GM23338 (cell line): ENCODE data around the gene SCAPER. TPM values are rescaled to one million over a fixed set of nuclear protein-coding genes. Genes with fewer than 3 reads are reported as not detected.

Experiments
- ATAC-seq: fragments of 200-7000 bp; cut with Tn5 transposase; 3 replicates; pipeline ENCODE4 v1.9.1; 2020
- DNase-seq: peaks from one replicate; pipeline ENCODE4 v3.0.0-alpha.2; 2015; ENCODE audit warnings: low spot score
- H2AFZ ChIP-seq: fragments of 200-600 bp; sonication (generic); 2 replicates; pipeline ENCODE4 v1.8.0; 2016; ENCODE audit warnings: antibody characterized with exemption, mild to moderate bottlenecking, moderate library complexity
- H3F3A ChIP-seq: fragments of 200-600 bp; sonication (generic); replicated peaks from 2 replicates; pipeline ENCODE4 v1.8.0; 2017; ENCODE audit warnings: antibody characterized with exemption, mixed run types, low read depth
- H3K27ac ChIP-seq: fragments of 200-600 bp; sonication (generic); 2 replicates; pipeline ENCODE4 v1.6.1; 2016; ENCODE audit warnings: low read depth
- H3K27me3 ChIP-seq: fragments of 200-600 bp; sonication (generic); 2 replicates; pipeline ENCODE4 v1.8.0; 2016; ENCODE audit warnings: mild to moderate bottlenecking, mixed run types, moderate library complexity; ENCODE audit not compliant: insufficient read depth
- H3K36me3 ChIP-seq: fragments of 200-600 bp; sonication (generic); 2 replicates; pipeline ENCODE4 v1.8.0; 2016; ENCODE audit warnings: mild to moderate bottlenecking; ENCODE audit not compliant: insufficient read depth
- H3K4me1 ChIP-seq: fragments of 200-600 bp; sonication (generic); 2 replicates; pipeline ENCODE4 v1.8.0; 2016; ENCODE audit warnings: mild to moderate bottlenecking, moderate library complexity; ENCODE audit not compliant: insufficient read depth
- H3K4me2 ChIP-seq: fragments of 200-600 bp; sonication (generic); 2 replicates; pipeline ENCODE4 v1.7.1; 2017; ENCODE audit warnings: mixed run types
- H3K4me3 ChIP-seq: fragments of 200-600 bp; sonication (generic); 2 replicates; pipeline ENCODE4 v1.6.1; 2016; ENCODE audit warnings: mixed run types
- H3K79me2 ChIP-seq: fragments of 200-600 bp; sonication (generic); replicated peaks from 2 replicates; pipeline ENCODE4 v1.8.0; 2017; ENCODE audit warnings: mild to moderate bottlenecking; ENCODE audit not compliant: insufficient read depth
- H3K9me2 ChIP-seq: fragments of 200-600 bp; sonication (generic); 2 replicates; pipeline ENCODE4 v1.8.0; 2017; ENCODE audit not compliant: insufficient read depth
- H4K20me1 ChIP-seq: fragments of 200-600 bp; sonication (generic); replicated peaks from 2 replicates; pipeline ENCODE4 v1.8.0; 2017; ENCODE audit warnings: mild to moderate bottlenecking; ENCODE audit not compliant: insufficient read depth
- H3K27ac Mint-ChIP-seq: 2 replicates; pipeline ENCODE4 v1.8.0; 2020; ENCODE audit warnings: inconsistent platforms, mild to moderate bottlenecking, moderate library complexity, mixed read lengths
- H3K27me3 Mint-ChIP-seq: 3 replicates; pipeline ENCODE4 v1.8.0; 2022; ENCODE audit warnings: low read depth, mild to moderate bottlenecking, moderate library complexity, mixed read lengths, inconsistent platforms; ENCODE audit not compliant: insufficient read depth, poor library complexity
- H3K36me3 Mint-ChIP-seq: 3 replicates; pipeline ENCODE4 v1.8.0; 2021; ENCODE audit warnings: low read depth, mild to moderate bottlenecking, inconsistent platforms, moderate library complexity, mixed read lengths
- H3K4me1 Mint-ChIP-seq: 3 replicates; pipeline ENCODE4 v1.8.0; 2020; ENCODE audit warnings: mild to moderate bottlenecking, inconsistent platforms, mixed read lengths
- H3K4me3 Mint-ChIP-seq: 3 replicates; pipeline ENCODE4 v1.8.0; 2021; ENCODE audit warnings: moderate library complexity, mild to moderate bottlenecking, inconsistent platforms, mixed read lengths
- H3K9me3 Mint-ChIP-seq: 3 replicates; pipeline ENCODE4 v1.8.0; 2020; ENCODE audit warnings: moderate library complexity, mild to moderate bottlenecking, inconsistent platforms, mixed read lengths
- CREB1 ChIP-seq: fragments of 250-450 bp; sonication (Bioruptor Pico); IDR thresholded peaks from 2 replicates; pipeline ENCODE4 v1.5.0; 2020; ENCODE audit warnings: low read depth, mild to moderate bottlenecking, moderate library complexity
- ETS1 ChIP-seq: IDR thresholded peaks from 2 replicates; pipeline ENCODE4 v1.6.1; 2016; ENCODE audit warnings: antibody characterized with exemption
- REST ChIP-seq: IDR thresholded peaks from one replicate; pipeline ENCODE4 v1.6.1; 2018; ENCODE audit warnings: antibody characterized with exemption; ENCODE audit not compliant: unreplicated experiment
- ZNF331 ChIP-seq: fragments of 250-450 bp; sonication (Bioruptor Pico); IDR thresholded peaks from 2 replicates; pipeline ENCODE4 v1.5.0; 2020; ENCODE audit warnings: low read depth, mild to moderate bottlenecking, moderate library complexity
- ZNF462 ChIP-seq: fragments of 250-450 bp; sonication (Bioruptor Pico); IDR thresholded peaks from 2 replicates; pipeline ENCODE4 v1.5.0; 2020; ENCODE audit warnings: mild to moderate bottlenecking, moderate library complexity
- polyA plus RNA-seq: library from polyadenylated mRNA; unstranded; fragments of >200 nt; fragmentation: Nextera tagmentation; extraction: Ambion mirVana; gene quantifications from 2 replicates; pipeline ENCODE4 v1.2.1, GENCODE V29; 2016
- total RNA-seq: library from RNA; depleted of rRNA; stranded (reverse); fragments of >200 nt; shearing (Covaris generic); gene quantifications from 2 replicates; pipeline ENCODE4 v1.2.3, GENCODE V29; 2014

SCAPER gene
- total and polyA plus RNA-seq, 2 experiments from 2014 or later = 9.1 to 17.6 TPM

GRCh38 chr15:76465728-76466127, 439.4 kb downstream of the SCAPER start (continued):
- TF ChIP-seq ZNF462 (CRISPR knock-in tag) (no peak), ZNF331 (no peak)

- peaks cover 17% of the 10 kb centered on the region; the same call in 2 of the 3 replicates for H3K36me3 Mint-ChIP-seq
- Histone ChIP-seq H3K9me2 (no peaks in the 10 kb centered on the region), H3F3A (no peaks in the 10 kb centered on the region), H3K4me3 (no peak overlapping the region), H3K27me3 (no peaks in the 10 kb centered on the region), H3K79me2 (no peaks in the 10 kb centered on the region), H3K4me2 (no peak overlapping the region), H3K36me3 (no peaks in the 10 kb centered on the region), H4K20me1 (no peaks in the 10 kb centered on the region), H3K27ac (no peak overlapping the region), H3K4me1 (no peaks in the 10 kb centered on the region), H2AFZ (no peak overlapping the region)
- DNase-seq (no peak), ATAC-seq (no peak)
- no peak overlapping the region for H3K4me3 Mint-ChIP-seq
- no peak overlapping the region for H3K27ac Mint-ChIP-seq
- TF ChIP-seq REST = no peak
- TF ChIP-seq CREB1 (CRISPR knock-in tag) = no peak
- TF ChIP-seq ETS1 = no peak
- peaks cover 17% of the 10 kb centered on the region for H3K9me3 Mint-ChIP-seq
- H3K4me1 Mint-ChIP-seq = no peaks in the 10 kb centered on the region
- H3K27me3 Mint-ChIP-seq = peaks cover 2% of the 10 kb centered on the region
These were observed 440.9 kb downstream of the SCAPER start for GRCh38 chr15:76464247-76464646.
